Myocyte (in vitro differentiated cells): Measurements from ENCODE around the gene ASPA. TPM values are rescaled to one million over a fixed set of nuclear protein-coding genes. Genes with fewer than 3 reads are reported as not detected.

Experiments
- DNase-seq: peaks from one replicate; pipeline ENCODE4 v3.0.0-alpha.2; 2012; ENCODE audit warnings: low read depth
- total RNA-seq: library from RNA; depleted of rRNA; stranded (reverse); fragments of >200 nt; gene quantifications from 2 replicates; pipeline ENCODE4 v1.2.3, GENCODE V29; 2014

ASPA gene
- total RNA-seq, 1 donor from 2014 or later = 0.03 TPM

DNA sequence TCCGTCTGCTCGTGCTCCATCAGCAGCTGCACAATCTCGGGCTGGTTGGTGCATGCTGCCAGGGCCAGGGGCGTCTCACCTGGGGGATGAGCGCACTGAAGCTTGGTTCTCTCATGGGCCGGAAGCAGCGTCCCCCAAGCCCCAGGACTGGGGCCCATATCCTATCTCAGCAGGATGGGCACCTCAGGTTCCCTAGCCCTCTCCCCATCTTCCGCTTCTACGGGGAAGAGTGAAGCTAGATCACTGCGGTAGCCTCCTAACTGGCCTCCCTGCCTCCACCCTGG, 57.0 kb downstream of the ASPA start:
- no peak for DNase-seq

DNA sequence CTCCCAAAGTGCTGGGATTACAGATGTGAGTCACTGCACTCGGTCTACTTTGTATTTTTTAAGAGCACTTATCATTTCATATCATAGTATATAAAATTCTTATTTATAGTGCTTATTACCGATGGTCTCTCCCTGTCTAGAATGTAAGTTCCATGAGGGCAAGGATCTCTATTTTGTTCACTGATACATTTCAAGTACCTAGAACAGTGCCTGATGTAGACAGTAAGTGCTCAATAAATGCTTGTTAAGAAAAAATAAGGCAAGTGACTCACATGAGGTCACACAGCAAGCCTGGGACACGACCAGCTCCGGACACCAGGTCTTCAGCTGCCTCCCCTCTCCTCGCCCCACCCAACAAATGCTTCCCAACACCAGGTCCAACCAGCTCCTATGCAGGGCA, 58.0 kb downstream of the ASPA start:
- DNase-seq = no peak

DNA sequence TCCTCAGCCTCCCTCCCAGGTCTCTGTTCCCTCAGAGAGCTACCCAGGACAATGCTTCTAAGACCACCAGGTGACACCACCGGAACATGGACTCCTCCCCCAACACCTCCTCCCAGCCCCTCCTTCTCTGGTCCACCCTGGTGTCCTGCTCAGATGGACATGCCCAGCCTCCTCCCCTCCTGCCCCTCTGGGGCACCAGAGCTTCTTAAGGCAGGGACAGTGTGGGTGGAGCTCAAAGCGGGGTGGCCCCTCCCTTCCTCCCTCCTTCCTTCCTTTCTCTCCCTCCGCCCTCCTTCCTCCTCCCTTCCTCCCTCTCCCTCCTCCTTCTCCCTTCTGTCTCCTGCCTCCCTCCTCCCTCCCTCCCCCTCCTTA, 59.1 kb downstream of the ASPA start:
- DNase-seq = no peak

DNA sequence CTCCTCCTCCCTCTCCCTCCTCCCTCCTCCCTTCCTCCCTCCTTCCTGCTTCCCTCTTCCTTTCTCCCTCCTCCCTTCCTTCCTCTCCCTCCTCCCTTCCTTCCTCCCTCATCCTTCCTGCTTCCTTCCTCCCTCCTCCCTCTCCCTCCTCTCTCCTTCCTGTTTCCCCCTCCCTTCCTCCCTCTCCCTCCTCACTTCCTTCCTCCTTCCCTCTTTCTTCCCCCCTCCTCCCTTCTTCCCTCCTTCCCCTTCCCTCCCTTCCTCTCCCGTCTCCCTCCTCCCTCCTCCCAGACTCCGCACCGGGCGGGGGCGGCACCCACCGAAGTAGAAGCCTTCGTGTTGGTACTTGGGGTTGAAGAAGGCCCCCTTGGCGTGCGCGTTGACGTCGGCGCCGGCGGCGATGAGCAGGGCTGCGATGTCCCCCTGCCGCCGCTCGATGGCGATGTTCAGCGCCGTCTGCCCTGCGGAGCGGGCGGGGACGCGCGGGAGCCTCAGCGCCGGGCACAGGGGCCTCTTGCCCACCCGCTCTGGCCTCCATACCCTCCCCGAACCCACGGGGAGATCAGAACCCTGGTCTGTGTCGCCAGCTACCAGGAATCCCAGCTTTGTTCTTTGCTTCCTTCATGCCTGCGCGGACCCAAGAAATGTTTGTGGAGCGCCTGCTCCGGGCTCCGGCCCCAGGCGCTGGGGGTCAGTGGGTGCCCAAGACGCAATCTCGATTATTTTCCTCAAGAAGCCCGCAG, 59.6 kb downstream of the ASPA start:
- DNase-seq = peak; percentile 64

DNA sequence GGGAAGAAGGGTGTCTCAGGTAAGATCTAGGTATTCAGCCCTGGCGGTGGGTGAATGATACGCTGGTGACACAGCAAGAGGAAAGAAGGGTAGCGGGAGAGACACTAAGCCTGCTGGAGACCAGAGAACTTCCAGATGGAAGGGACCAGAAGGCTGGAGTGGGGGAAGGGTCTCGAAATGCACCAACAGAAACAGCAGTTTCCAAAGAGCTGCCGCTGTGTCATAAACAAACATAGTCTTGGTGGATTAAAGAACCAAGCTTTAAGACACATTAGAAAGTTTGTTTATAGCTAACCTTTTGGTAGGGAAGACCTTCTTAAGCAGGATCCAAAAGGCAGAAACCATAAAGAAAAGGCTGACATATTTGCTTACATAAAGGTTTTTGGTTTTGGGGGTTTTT, 60.9 kb downstream of the ASPA start:
- DNase-seq = no peak

DNA sequence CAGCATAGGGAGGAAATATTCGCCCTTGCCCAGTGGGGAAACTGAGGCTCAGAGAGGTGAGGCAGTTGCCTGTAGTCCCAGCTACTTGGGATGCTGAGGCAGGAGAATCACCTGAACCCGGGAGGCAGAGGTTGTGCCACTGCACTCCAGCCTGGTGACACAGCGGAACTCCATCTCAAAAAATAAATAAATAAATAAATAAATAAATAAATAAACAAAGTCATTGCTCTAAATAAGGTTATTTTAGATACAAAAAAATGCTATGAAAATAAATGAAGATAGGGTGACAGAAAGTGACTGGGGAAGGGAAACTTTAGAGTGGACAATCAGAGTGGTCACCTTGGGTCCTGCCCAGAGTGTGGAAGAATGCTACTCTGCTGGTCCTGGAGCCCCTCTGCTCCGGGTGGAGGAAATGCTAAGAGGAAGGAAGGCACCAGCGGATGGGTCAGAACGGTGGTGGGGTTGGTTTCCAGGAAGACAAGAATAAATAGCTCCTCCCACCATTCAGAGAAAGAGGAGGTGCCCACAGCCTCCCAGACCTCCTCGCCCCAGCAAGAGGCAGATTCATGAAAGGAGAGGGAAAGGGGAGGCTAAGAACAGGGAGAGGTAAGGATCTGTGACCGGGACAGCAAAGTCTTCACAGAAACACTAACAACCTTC, 64.2 kb downstream of the ASPA start:
- DNase-seq = no peak

DNA sequence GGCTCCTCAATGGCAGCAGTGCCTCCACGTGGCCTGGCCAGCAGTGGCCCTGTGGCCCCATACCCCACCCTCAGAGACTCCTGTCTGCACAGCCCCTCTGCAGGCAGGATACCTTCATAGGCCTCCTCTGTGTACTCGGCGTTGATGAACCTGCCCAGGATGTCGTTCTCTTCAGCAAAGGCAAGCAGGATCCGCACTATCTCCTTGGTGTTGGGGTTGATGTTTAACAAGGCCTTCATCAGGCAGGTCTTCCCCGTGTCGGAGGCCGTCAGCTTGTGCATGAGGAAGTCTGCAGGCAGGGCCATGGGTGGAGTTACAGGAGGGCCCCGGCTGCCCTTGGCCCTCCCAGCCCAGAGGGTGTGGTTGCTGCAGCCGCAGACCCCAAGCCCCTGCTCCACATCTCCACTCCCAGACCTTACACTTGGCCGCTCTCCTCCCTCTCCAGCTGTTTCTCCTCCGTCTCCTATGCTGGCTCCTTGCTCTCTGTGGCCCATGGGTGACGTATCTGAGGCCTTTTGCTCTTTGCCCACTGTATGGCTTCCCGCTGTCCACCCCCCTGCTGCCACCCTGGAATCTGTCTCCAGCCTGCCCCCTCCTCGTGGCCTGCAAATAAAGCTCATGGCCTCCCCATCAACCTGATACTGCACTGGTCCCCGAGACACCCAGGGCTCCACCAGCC, 66.8 kb downstream of the ASPA start:
- DNase-seq = no peak

DNA sequence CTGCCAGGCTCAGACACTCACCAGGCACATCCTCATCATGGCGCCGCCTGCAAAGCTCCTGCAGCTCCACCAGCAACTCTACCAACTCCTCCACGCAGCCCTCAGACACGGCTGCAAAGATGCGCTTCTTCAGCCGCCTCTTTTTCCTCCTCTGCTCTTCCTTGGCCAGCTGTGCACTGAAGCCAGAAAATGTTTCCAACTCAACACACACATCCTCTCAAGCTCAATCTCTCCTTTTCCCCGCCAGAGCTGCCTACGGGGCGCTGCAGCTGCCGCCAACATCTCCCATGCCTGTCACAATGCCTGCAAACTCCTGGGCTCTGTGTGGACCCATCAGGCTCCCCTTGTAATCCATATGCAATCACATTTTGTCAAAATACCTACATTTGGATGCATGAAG, 67.7 kb downstream of the ASPA start:
- no peak for DNase-seq

DNA sequence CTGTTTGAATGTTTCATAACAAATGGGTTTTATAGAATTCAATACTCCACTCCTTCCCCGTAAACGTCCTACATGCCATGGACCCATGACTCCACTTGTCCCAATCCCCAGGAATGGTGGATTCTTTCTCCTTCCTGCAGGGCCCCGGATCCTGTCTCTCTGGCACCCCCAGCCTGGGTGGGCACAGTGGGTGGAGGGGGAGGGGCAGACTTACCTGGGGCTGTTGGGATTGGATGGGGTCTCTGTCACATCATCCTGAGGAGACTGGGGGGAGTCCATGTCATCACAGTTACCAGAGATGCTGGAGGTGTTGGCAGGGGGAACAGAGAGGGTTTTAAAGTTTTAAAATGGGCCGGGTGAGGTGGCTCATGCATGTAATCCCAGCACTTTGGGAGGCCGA, 68.6 kb downstream of the ASPA start:
- DNase-seq = no peak

DNA sequence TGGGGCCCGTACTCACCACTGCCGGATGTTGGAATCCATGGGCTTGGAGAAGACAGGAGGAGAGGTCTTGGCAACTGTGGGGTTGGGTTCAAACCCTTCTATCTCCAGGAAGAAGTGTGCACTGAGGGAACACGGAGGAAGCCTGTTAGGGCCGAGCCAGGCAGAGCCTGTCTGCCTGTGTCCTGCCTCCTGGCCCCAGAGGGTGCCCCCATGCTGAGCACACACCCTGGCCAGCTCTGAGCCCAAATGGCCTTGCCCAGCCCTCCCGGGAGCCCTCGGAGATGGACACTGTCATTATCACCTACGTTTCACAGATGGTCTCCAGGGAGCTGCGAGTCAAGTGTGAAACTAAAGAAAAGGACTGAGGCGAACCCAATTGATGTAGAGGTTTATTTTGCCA, 69.4 kb downstream of the ASPA start:
- DNase-seq = no peak

DNA sequence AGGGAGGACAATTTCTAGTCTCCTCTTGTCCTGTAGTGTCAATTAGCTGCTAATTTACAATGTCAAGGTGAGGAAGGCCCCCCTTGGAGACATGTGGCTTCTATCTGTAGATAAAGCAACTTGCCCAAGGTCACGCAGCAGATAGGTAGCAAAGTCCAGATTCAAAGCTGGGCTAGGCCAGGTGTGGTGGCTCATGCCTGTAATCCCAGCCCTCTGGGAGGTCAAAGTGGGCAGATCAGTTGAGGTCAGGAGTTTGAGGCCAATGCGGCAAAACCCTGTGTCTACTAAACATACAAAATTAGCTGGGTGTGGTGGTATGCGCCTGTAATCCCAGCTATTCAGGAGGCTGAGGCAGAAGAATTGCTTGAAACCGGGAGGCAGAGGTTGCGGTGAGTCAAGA, 70.7 kb downstream of the ASPA start:
- DNase-seq = no peak

DNA sequence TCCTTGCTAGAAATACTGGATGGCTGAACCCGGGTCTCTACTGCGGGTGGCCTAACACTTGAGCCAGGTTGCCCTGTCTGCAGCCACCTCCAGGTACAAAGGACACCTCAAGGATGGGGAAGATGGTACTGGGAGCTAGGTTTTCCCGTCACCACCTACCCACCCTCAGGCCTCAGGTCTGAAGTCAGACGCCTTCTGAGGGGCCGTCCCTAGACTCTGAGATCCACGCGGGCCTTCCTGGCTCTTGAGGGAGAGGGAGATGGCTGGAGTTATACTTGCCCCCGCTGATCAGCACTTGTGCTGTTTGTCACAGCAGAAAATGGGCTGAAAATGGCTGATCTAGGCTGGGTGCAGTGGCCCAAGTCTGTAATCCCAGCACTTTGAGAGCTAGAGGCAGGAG, 71.2 kb downstream of the ASPA start:
- DNase-seq = no peak

DNA sequence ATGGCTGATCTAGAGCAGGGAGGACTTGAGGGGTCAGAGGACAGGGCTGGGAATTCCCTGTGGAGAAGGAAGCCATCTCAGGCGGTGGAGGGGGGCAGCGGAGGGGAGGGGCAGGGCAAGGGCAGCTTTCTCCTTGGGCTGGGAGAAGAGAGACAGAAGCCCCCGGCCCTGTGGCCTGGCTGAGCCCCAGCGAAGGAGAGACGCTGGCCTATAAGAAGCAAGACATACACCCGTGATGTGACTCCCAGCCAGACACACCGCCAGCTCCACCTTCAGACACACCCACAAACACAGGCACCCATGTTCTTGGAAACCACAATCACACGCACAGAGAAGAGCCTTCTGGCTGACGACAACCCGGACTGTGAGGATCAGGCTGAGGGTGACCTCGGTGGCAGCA, 71.8 kb downstream of the ASPA start:
- peak; percentile 75 for DNase-seq

DNA sequence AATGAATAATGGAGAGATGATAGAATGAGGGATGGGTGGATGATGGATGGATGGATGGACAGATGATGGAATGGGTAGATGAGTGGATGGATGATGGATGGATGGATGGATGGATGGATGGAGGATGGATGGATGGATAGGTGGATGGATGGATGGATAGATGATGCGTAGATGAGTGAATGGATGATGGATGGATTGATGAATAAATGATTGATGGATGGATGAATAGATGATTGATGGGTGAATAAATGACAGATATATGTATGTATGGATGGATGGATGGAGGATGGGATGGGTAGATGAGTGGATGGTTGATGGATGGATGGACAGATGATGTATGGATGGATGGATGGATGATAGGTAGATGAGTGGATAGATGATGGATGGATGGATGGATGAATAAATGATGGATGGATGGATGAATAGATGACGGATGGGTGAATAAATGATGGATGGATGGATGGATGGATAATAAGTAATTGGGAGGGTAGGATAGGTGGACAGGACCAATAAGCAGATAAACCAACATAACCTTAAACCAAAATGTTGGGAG, 73.9 kb downstream of the ASPA start:
- no peak for DNase-seq

DNA sequence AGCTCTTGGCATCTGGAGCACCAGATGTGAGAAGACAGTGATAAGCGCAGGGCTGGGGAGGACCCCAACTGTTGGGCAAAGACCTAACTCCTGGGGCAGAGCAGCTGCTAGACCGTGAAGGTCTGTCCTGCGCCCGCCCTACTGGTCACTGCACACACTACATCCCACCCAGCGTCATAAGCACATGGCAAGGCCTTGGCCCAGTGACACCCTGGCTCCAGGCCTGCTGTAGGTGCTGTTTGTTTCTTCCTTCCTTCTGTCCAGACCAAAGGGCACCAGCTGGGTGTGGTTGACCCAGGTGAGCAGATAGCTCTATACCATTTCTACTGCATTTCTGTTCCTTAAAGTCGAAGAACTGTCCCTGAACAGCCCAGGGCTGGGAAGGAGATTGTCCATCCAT, 75.4 kb downstream of the ASPA start:
- no peak for DNase-seq

DNA sequence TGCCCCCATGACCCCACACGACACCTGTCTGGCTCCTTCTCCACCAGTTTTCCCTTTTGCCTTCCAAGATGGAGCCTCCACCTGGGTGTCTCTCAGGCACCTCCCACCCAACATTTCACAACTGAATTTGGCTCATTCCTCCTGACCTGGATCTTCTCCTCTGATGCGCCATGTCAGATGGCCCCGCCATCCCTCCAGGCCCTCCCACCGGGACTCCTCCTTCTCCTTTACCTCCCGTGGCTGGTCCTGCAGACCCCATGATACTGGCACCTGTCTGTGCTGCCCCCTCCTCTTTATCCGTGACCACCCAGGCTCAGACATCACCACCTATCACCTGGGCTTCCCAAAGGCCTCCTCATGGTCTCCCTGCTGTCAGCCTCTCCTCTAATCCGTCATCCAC, 77.1 kb downstream of the ASPA start:
- DNase-seq = no peak

Other genes starting within 250 kb of the ASPA start
- not detected in 2 replicates for gene OR3A1, start 177.6 kb upstream of the ASPA start, total RNA-seq
- not detected in 2 replicates for gene OR3A2, start 89.7 kb upstream of the ASPA start, total RNA-seq
- gene OR1E1, start 77.6 kb upstream of the ASPA start, total RNA-seq = not detected in 2 replicates
- not detected in 2 replicates for gene OR3A3, start 64.6 kb upstream of the ASPA start, total RNA-seq
- not detected in 2 replicates for gene OR1E2, start 42.2 kb upstream of the ASPA start, total RNA-seq
- not detected in 2 replicates for gene SPATA22, start 4.2 kb upstream of the ASPA start, total RNA-seq
- gene TRPV3, start 81.8 kb downstream of the ASPA start, total RNA-seq = 0.08 and 0.26 TPM in 2 replicates
- gene TRPV1, start 133.4 kb downstream of the ASPA start, total RNA-seq = 0.99 and 1.3 TPM in 2 replicates
- 3.5 and 4.8 TPM in 2 replicates for gene SHPK, start 160.3 kb downstream of the ASPA start, total RNA-seq
- 36.1 and 39.6 TPM in 2 replicates for gene CTNS, start 160.8 kb downstream of the ASPA start, total RNA-seq
- 95.1 and 122 TPM in 2 replicates for gene TAX1BP3, start 192.6 kb downstream of the ASPA start, total RNA-seq
- 47.0 and 60.7 TPM in 2 replicates for gene EMC6, start 192.8 kb downstream of the ASPA start, total RNA-seq
- gene P2RX5, start 220.2 kb downstream of the ASPA start, total RNA-seq = 42.7 and 63.4 TPM in 2 replicates
- 0.78 and 1.6 TPM in 2 replicates for gene HASPIN, start 247.9 kb downstream of the ASPA start, total RNA-seq